Upper lobe of left lung (tissue), 6 donors: ENCODE data around the gene MLXIPL. TPM values are rescaled to one million over a fixed set of nuclear protein-coding genes. Genes with fewer than 3 reads are reported as not detected.
A peak's percentile ranks its signal among the peaks of the same experiment; 100 is the strongest.
"Not testable (repeated sequence)": the region's sequence is repeated elsewhere in the genome, so short reads cannot be mapped to it uniquely, and the experiment has no call there.

Source experiments
- ATAC-seq, 2 donors: fragments of 200-7000 bp; cut with Tn5 transposase; one replicate each; pipeline ENCODE4 v1.9.1; 2022; ENCODE audit warnings: mild to moderate bottlenecking in 2 of 2, moderate library complexity in 2 of 2; ENCODE audit not compliant: low FRiP score in 2 of 2
- DNase-seq, 2 donors: peaks; one replicate each; pipeline ENCODE4 v3.0.0-alpha.2; 2019 to 2020
- H3K27ac ChIP-seq, 4 donors: fragments of 200-600 bp; sonication (generic); one replicate each; pipeline ENCODE4 v1.5.1; 2016 to 2019
- H3K27me3 ChIP-seq, 4 donors: fragments of 200-600 bp; sonication (generic); one replicate each; pipeline ENCODE4 v1.5.1; 2017 to 2019
- H3K36me3 ChIP-seq, 4 donors: fragments of 200-600 bp; sonication (generic); one replicate each; pipeline ENCODE4 v1.5.1; 2016 to 2019
- H3K4me1 ChIP-seq, 4 donors: fragments of 200-600 bp; sonication (generic); one replicate each; pipeline ENCODE4 v1.5.1; 2018 to 2019
- H3K4me3 ChIP-seq, 4 donors: fragments of 200-600 bp; sonication (generic); one replicate each; pipeline ENCODE4 v1.5.1; 2017 to 2019; ENCODE audit warnings: mild to moderate bottlenecking in 2 of 4, moderate library complexity in 1 of 4
- H3K9me3 ChIP-seq, 4 donors: fragments of 200-600 bp; sonication (generic); one replicate each; pipeline ENCODE4 v1.5.1; 2018 to 2019
- CTCF ChIP-seq, 6 experiments: fragments of 450-650 bp in 4 of 6; fragments of 200-600 bp in 2 of 6; sonication (generic) in 2 of 6; IDR thresholded peaks; one replicate each; pipeline ENCODE4 v1.5.1; 2016 to 2019; ENCODE audit warnings: antibody characterized with exemption in 6 of 6
- EP300 ChIP-seq, 4 donors: sonication (generic); formaldehyde crosslinking; IDR thresholded peaks; one replicate each; pipeline ENCODE4 v1.5.1; 2017; ENCODE audit warnings: antibody characterized with exemption in 4 of 4, control low read depth in 2 of 4
- POLR2A ChIP-seq, 4 donors: fragments of 450-650 bp; IDR thresholded peaks; one replicate each; pipeline ENCODE4 v1.5.1; 2016 to 2017; ENCODE audit warnings: antibody characterized with exemption in 4 of 4, mild to moderate bottlenecking in 2 of 4
- POLR2AphosphoS5 ChIP-seq, 2 donors: sonication (generic); formaldehyde crosslinking; IDR thresholded peaks; one replicate each; pipeline ENCODE4 v1.5.1; 2017; ENCODE audit warnings: antibody characterized with exemption in 2 of 2
- WGBS, 2 donors: methylation state at CpG; one replicate each; pipeline ENCODE4 v1.1.5; 2017 to 2018; 5-methylcytosine and 5-hydroxymethylcytosine counted together
- total RNA-seq, 6 donors: library from RNA; depleted of rRNA in 4 of 6; stranded (reverse); fragments of >200 nt in 4 of 6; gene quantifications; one replicate each; pipeline versions ENCODE4 v1.1.0 to v1.2.1, GENCODE V29; 2016 to 2021
- donor health status: DM: no; HTN: no; CAD: no; lungs with moderate emphysema.
- donor health status: DM: no; HTN: yes; CAD: no; lungs with severe emphysema.

Gene MLXIPL
- total RNA-seq, 6 donors from 2014 or later = 8.1 to 39.8 (median 14.4) TPM

GRCh38 chr7:73556208-73557107, 67.9 kb downstream of the MLXIPL start:
- Histone ChIP-seq H3K4me3 (peak overlapping the region; percentile 21 to 86 (median 70)), H3K27me3 (no peaks in the 10 kb centered on the region), H3K4me1 (peaks cover 12 to 42% (median 21%) of the 10 kb centered on the region in 4 donors), H3K27ac (peak overlapping the region; percentile 95 to 100 (median 100)), H3K36me3 (peaks cover 9 to 23% (median 16%) of the 10 kb centered on the region in 4 donors), H3K9me3 (no peaks in the 10 kb centered on the region)
- ATAC-seq (no peak), DNase-seq (no peak)
- WGBS, 2 donors = 19 to 24% methylated on average over 24 to 28 of the region's 28 CpGs
- TF ChIP-seq EP300 (IDR thresholded peaks at IDR 0.05) (no peak), CTCF (IDR thresholded peaks at IDR 0.05) (no peak), POLR2AphosphoS5 (IDR thresholded peaks at IDR 0.05) (no peak), POLR2A (IDR thresholded peaks at IDR 0.05) (no peak)

- Histone ChIP-seq H3K27me3 (no peaks in the 10 kb centered on the region), H3K9me3 (no peaks in the 10 kb centered on the region), H3K4me1 (peaks cover 12 to 42% (median 21%) of the 10 kb centered on the region in 4 donors), H3K36me3 (peaks cover 15 to 30% (median 23%) of the 10 kb centered on the region in 4 donors), H3K4me3 (peak overlapping the region; percentile 12 to 86 (median 70)), H3K27ac (peak overlapping the region in 2 of 4 donors; percentile 95 to 99)
- no peak for DNase-seq
- WGBS, 2 donors = 48 to 60% methylated on average over 6 of the region's 6 CpGs
- no peak for ATAC-seq
- no peak for TF ChIP-seq CTCF (IDR thresholded peaks at IDR 0.05)
- TF ChIP-seq EP300 (IDR thresholded peaks at IDR 0.05) = no peak
- TF ChIP-seq POLR2AphosphoS5 (IDR thresholded peaks at IDR 0.05) = no peak
- no peak for TF ChIP-seq POLR2A (IDR thresholded peaks at IDR 0.05)
These were observed 68.8 kb downstream of the MLXIPL start for GRCh38 chr7:73555411-73555982.

- not testable (repeated sequence) for H3K4me3 ChIP-seq, H3K27me3 ChIP-seq, H3K27ac ChIP-seq, ATAC-seq, DNase-seq, H3K9me3 ChIP-seq
- 84 to 93% methylated on average over 5 of the region's 5 CpGs for WGBS, 2 donors
- peaks cover 15 to 63% (median 35%) of the 10 kb centered on the region in 4 donors for H3K36me3 ChIP-seq
- peaks cover 0 to 34% (median 6%) of the 10 kb centered on the region in 4 donors for H3K4me1 ChIP-seq
These were observed 74.2 kb downstream of the MLXIPL start for GRCh38 chr7:73550093-73550492.

GRCh38 chr7:73549176-73549575, 75.1 kb downstream of the MLXIPL start:
- TF ChIP-seq POLR2A (IDR thresholded peaks at IDR 0.05) = no peak
- TF ChIP-seq POLR2AphosphoS5 (IDR thresholded peaks at IDR 0.05) = no peak
- no peak for TF ChIP-seq CTCF (IDR thresholded peaks at IDR 0.05)
- no peak for TF ChIP-seq EP300 (IDR thresholded peaks at IDR 0.05)
- DNase-seq = no peak
- Histone ChIP-seq H3K27ac (no peak overlapping the region), H3K4me3 (no peak overlapping the region), H3K4me1 (peaks cover 0 to 28% (median 1%) of the 10 kb centered on the region in 4 donors), H3K36me3 (peaks cover 14 to 69% (median 35%) of the 10 kb centered on the region in 4 donors), H3K9me3 (no peaks in the 10 kb centered on the region), H3K27me3 (no peaks in the 10 kb centered on the region)
- WGBS, 2 donors = 91% methylated on average over 4 of the region's 4 CpGs
- ATAC-seq = no peak

- no peak for ATAC-seq
These were observed 76.5 kb downstream of the MLXIPL start for GRCh38 chr7:73547841-73548240.

More at GRCh38 chr7:73547841-73548240, 76.5 kb downstream of the MLXIPL start:
- no peak overlapping the region for H3K4me3 ChIP-seq
- no peaks in the 10 kb centered on the region for H3K9me3 ChIP-seq
- H3K36me3 ChIP-seq = peaks cover 15 to 72% (median 37%) of the 10 kb centered on the region in 4 donors
- no peaks in the 10 kb centered on the region for H3K27me3 ChIP-seq
- no peak for DNase-seq
- 92 to 97% methylated on average over 9 of the region's 9 CpGs for WGBS, 2 donors
- H3K4me1 ChIP-seq = peaks cover 0 to 22% (median 1%) of the 10 kb centered on the region in 4 donors
- TF ChIP-seq CTCF (IDR thresholded peaks at IDR 0.05) (no peak), EP300 (IDR thresholded peaks at IDR 0.05) (no peak), POLR2AphosphoS5 (IDR thresholded peaks at IDR 0.05) (no peak), POLR2A (IDR thresholded peaks at IDR 0.05) (no peak)
- no peak overlapping the region for H3K27ac ChIP-seq
